Cardiac muscle cell (in vitro differentiated cells and primary cell): Measurements from ENCODE around the gene CTNNA3. TPM values are rescaled to one million over a fixed set of nuclear protein-coding genes. Genes with fewer than 3 reads are reported as not detected.

Experiments used
- DNase-seq, 2 donors: peaks; one replicate each; pipeline versions ENCODE4 v3.0.0 to v3.0.0-alpha.2; 2010 to 2017; ENCODE audit warnings: low read depth in 1 of 2, low spot score in 1 of 2
- H3K27ac ChIP-seq: fragments of 200-600 bp; sonication (generic); 2 replicates; pipeline ENCODE4 v1.5.1; 2016
- H3K27me3 ChIP-seq: fragments of 200-600 bp; sonication (generic); 2 replicates; pipeline ENCODE4 v1.6.0; 2016; ENCODE audit warnings: control low read depth
- H3K36me3 ChIP-seq: fragments of 200-600 bp; sonication (generic); 2 replicates; pipeline ENCODE4 v1.5.1; 2016; ENCODE audit warnings: control low read depth
- H3K4me1 ChIP-seq: fragments of 200-600 bp; sonication (generic); 2 replicates; pipeline ENCODE4 v1.8.1; 2017; ENCODE audit warnings: low read depth, mild to moderate bottlenecking, mixed run types
- H3K4me3 ChIP-seq: fragments of 200-600 bp; sonication (generic); 2 replicates; pipeline ENCODE4 v1.5.1; 2016; ENCODE audit warnings: mild to moderate bottlenecking
- H3K9me3 ChIP-seq: fragments of 200-600 bp; sonication (generic); 2 replicates; pipeline ENCODE4 v1.5.1; 2017; ENCODE audit warnings: low read depth, mild to moderate bottlenecking, control low read depth
- CTCF ChIP-seq: IDR thresholded peaks from 2 replicates; pipeline ENCODE4 v1.5.1; 2012; ENCODE audit warnings: low read depth, mild to moderate bottlenecking, low read length
- polyA plus RNA-seq: library from polyadenylated mRNA; unstranded; fragments of >200 nt; fragmentation: Nextera tagmentation; extraction: Ambion mirVana; gene quantifications from 2 replicates; pipeline ENCODE4 v1.2.1, GENCODE V29; 2016
- total RNA-seq: library from RNA; depleted of rRNA; stranded (reverse); fragments of >200 nt; gene quantifications from 2 replicates; pipeline ENCODE4 v1.2.3, GENCODE V29; 2016

Gene CTNNA3
- total and polyA plus RNA-seq, 2 experiments from 2014 or later: 55.8 to 71.7 TPM

GRCh38 chr10:65891073-65891981 lies 1804.7 kb downstream of the CTNNA3 start:
- no peaks in the 10 kb centered on the region for H3K36me3 ChIP-seq
- no peaks in the 10 kb centered on the region for H3K9me3 ChIP-seq
- H3K27ac ChIP-seq: no peak overlapping the region
- TF ChIP-seq CTCF: no peak
- no peaks in the 10 kb centered on the region for H3K27me3 ChIP-seq
- H3K4me1 ChIP-seq: no peaks in the 10 kb centered on the region
- DNase-seq: peak in 1 of 2 donors; percentile 12
- no peak overlapping the region for H3K4me3 ChIP-seq

GRCh38 chr10:65864529-65864928 lies 1831.5 kb downstream of the CTNNA3 start:
- no peak for DNase-seq
- H3K27ac ChIP-seq: no peak overlapping the region
- TF ChIP-seq CTCF: no peak
- no peaks in the 10 kb centered on the region for H3K4me1 ChIP-seq
- no peak overlapping the region for H3K4me3 ChIP-seq
- H3K27me3 ChIP-seq: no peaks in the 10 kb centered on the region
- H3K9me3 ChIP-seq: no peaks in the 10 kb centered on the region
- no peaks in the 10 kb centered on the region for H3K36me3 ChIP-seq

- no peaks in the 10 kb centered on the region for H3K36me3 ChIP-seq
- no peak for DNase-seq
- no peak overlapping the region for H3K4me3 ChIP-seq
- H3K4me1 ChIP-seq: no peaks in the 10 kb centered on the region
- no peaks in the 10 kb centered on the region for H3K9me3 ChIP-seq
- H3K27me3 ChIP-seq: no peaks in the 10 kb centered on the region
- H3K27ac ChIP-seq: no peak overlapping the region
- no peak for TF ChIP-seq CTCF
These were observed 1832.0 kb downstream of the CTNNA3 start for GRCh38 chr10:65864036-65864435.

Other genes starting within 250 kb of the CTNNA3 start
- gene DNAJC12, start 142.0 kb upstream of the CTNNA3 start, total RNA-seq: 5.0 and 6.7 TPM in 2 replicates
- gene DNAJC12, start 142.0 kb upstream of the CTNNA3 start, polyA plus RNA-seq: 6.0 and 6.6 TPM in 2 replicates
- gene SIRT1, start 188.5 kb upstream of the CTNNA3 start, total RNA-seq: 12.7 and 17.4 TPM in 2 replicates
- 19.5 and 20.7 TPM in 2 replicates for gene SIRT1, start 188.5 kb upstream of the CTNNA3 start, polyA plus RNA-seq